NCI-H524 treated with DMSO at 0.1 percent for 48 hours (cell line): ENCODE data around the gene RUNX3.
"Not testable (repeated sequence)": the region's sequence is repeated elsewhere in the genome, so short reads cannot be mapped to it uniquely, and the experiment has no call there.

ENCODE experiments used
- DNase-seq: peaks from one replicate; lab custom pipeline; 2025; lab: John Stamatoyannopoulos, UW

RUNX3 gene

GRCh38 chr1:24912376-24913273, 17.5 kb downstream of the RUNX3 start:
- DNase-seq = no peak

GRCh38 chr1:24911651-24912155, 18.4 kb downstream of the RUNX3 start:
- DNase-seq = no peak

GRCh38 chr1:24910751-24911650, 19.1 kb downstream of the RUNX3 start:
- no peak for DNase-seq

- DNase-seq = no peak
Observed at GRCh38 chr1:24910210-24910609, 19.9 kb downstream of the RUNX3 start.

GRCh38 chr1:24909388-24909898, 20.6 kb downstream of the RUNX3 start:
- no peak for DNase-seq

- no peak for DNase-seq
Observed at GRCh38 chr1:24908591-24909259, 21.4 kb downstream of the RUNX3 start.

- DNase-seq = not testable (repeated sequence)
Observed at GRCh38 chr1:24907587-24908294, 22.3 kb downstream of the RUNX3 start.

GRCh38 chr1:24906760-24907490, 23.2 kb downstream of the RUNX3 start:
- DNase-seq = no peak

GRCh38 chr1:24905979-24906720, 23.9 kb downstream of the RUNX3 start:
- DNase-seq = no peak

GRCh38 chr1:24905355-24905978, 24.6 kb downstream of the RUNX3 start:
- DNase-seq = no peak

- no peak for DNase-seq
Observed at GRCh38 chr1:24904731-24905354, 25.2 kb downstream of the RUNX3 start.

- DNase-seq = no peak
Observed at GRCh38 chr1:24903955-24904730, 25.9 kb downstream of the RUNX3 start.

- no peak for DNase-seq
Observed at GRCh38 chr1:24903560-24903954, 26.5 kb downstream of the RUNX3 start.

- DNase-seq = no peak
Observed at GRCh38 chr1:24903011-24903461, 27.0 kb downstream of the RUNX3 start.

GRCh38 chr1:24902471-24902891, 27.6 kb downstream of the RUNX3 start:
- no peak for DNase-seq

- no peak for DNase-seq
Observed at GRCh38 chr1:24901791-24902470, 28.1 kb downstream of the RUNX3 start.
